WTC11 (cell line): ENCODE results near the gene SPI1. TPM values are rescaled to one million over a fixed set of nuclear protein-coding genes. Genes with fewer than 3 reads are reported as not detected.

Experiments used
- ATAC-seq: fragments of 200-7000 bp; cut with Tn5 transposase; 2 replicates; pipeline ENCODE4 v1.10.0; 2021; ENCODE audit warnings: mild to moderate bottlenecking, moderate library complexity
- CTCF ChIA-PET: fragments of 300-600 bp; sonication (Branson Sonifier 250); formaldehyde crosslinking; loops from one replicate; lab custom pipeline; 2021; ENCODE audit warnings: antibody characterized with exemption; lab: Charles Lee
- POLR2A ChIA-PET: fragments of 350-600 bp; sonication (Branson Sonifier 250); formaldehyde crosslinking; loops from one replicate; lab custom pipeline; 2021; ENCODE audit warnings: antibody characterized with exemption; lab: Charles Lee
- DNase-seq: peaks from one replicate; pipeline ENCODE4 v3.0.0; 2021; ENCODE audit warnings: low spot score
- H3K27ac Mint-ChIP-seq: 2 replicates; pipeline ENCODE4 v1.8.0; 2021; ENCODE audit warnings: mixed read lengths
- H3K27me3 Mint-ChIP-seq: 2 replicates; pipeline ENCODE4 v1.8.0; 2021; ENCODE audit warnings: low read depth, mild to moderate bottlenecking, moderate library complexity, mixed read lengths
- H3K36me3 Mint-ChIP-seq: 2 replicates; pipeline ENCODE4 v1.8.0; 2021; ENCODE audit warnings: mixed read lengths
- H3K4me1 Mint-ChIP-seq: 2 replicates; pipeline ENCODE4 v1.8.0; 2022; ENCODE audit warnings: mixed read lengths
- H3K4me3 Mint-ChIP-seq: 2 replicates; pipeline ENCODE4 v1.8.0; 2021; ENCODE audit warnings: mild to moderate bottlenecking, moderate library complexity, mixed read lengths
- H3K9me3 Mint-ChIP-seq: 2 replicates; pipeline ENCODE4 v1.8.0; 2021; ENCODE audit warnings: mixed read lengths
- ATF3 ChIP-seq: sonication (generic); formaldehyde crosslinking; conservative IDR thresholded peaks from 2 replicates; pipeline ENCODE4 v1.8.1; 2022; ENCODE audit warnings: mild to moderate bottlenecking, missing genetic modification reagents
- CBFB ChIP-seq: sonication (generic); formaldehyde crosslinking; IDR thresholded peaks from 2 replicates; pipeline ENCODE4 v1.8.1; 2022; ENCODE audit warnings: mild to moderate bottlenecking, low read depth, missing genetic modification reagents
- CREB1 ChIP-seq: sonication (generic); formaldehyde crosslinking; IDR thresholded peaks from 2 replicates; pipeline ENCODE4 v1.8.0; 2023; ENCODE audit warnings: mild to moderate bottlenecking, missing genetic modification reagents
- E2F4 ChIP-seq: sonication (generic); formaldehyde crosslinking; IDR thresholded peaks from 2 replicates; pipeline ENCODE4 v1.8.1; 2022; ENCODE audit warnings: low read depth, mild to moderate bottlenecking, moderate library complexity, missing genetic modification reagents, borderline replicate concordance
- FOXJ3 ChIP-seq: sonication (generic); formaldehyde crosslinking; IDR thresholded peaks from 2 replicates; pipeline ENCODE4 v1.9.0; 2021; ENCODE audit warnings: missing genetic modification reagents, mild to moderate bottlenecking, borderline replicate concordance
- OVOL2 ChIP-seq: fragments of 250-450 bp; sonication (Bioruptor Pico); IDR thresholded peaks from 2 replicates; pipeline ENCODE4 v1.9.0; 2021; ENCODE audit warnings: mild to moderate bottlenecking, borderline replicate concordance
- PRDM15 ChIP-seq: sonication (generic); formaldehyde crosslinking; IDR thresholded peaks from 2 replicates; pipeline ENCODE4 v1.8.0; 2022; ENCODE audit warnings: missing genetic modification reagents
- RELA ChIP-seq: sonication (generic); formaldehyde crosslinking; IDR thresholded peaks from 2 replicates; pipeline ENCODE4 v1.8.1; 2022; ENCODE audit warnings: missing genetic modification reagents, mild to moderate bottlenecking, borderline replicate concordance
- SMAD3 ChIP-seq: sonication (generic); formaldehyde crosslinking; IDR thresholded peaks from 2 replicates; pipeline ENCODE4 v1.8.0; 2022; ENCODE audit warnings: missing genetic modification reagents, mild to moderate bottlenecking, borderline replicate concordance
- SP1 ChIP-seq: sonication (generic); formaldehyde crosslinking; conservative IDR thresholded peaks from 2 replicates; pipeline ENCODE4 v1.8.1; 2022; ENCODE audit warnings: missing genetic modification reagents
- TP53 ChIP-seq: sonication (generic); formaldehyde crosslinking; IDR thresholded peaks from 2 replicates; pipeline ENCODE4 v1.8.1; 2023; ENCODE audit warnings: mild to moderate bottlenecking, missing genetic modification reagents
- USF2 ChIP-seq: sonication (generic); formaldehyde crosslinking; IDR thresholded peaks from 2 replicates; pipeline ENCODE4 v1.8.1; 2023; ENCODE audit warnings: mild to moderate bottlenecking, missing genetic modification reagents, moderate library complexity
- ZBTB43 ChIP-seq: sonication (generic); formaldehyde crosslinking; IDR thresholded peaks from 2 replicates; pipeline ENCODE4 v1.8.1; 2023; ENCODE audit warnings: mild to moderate bottlenecking, missing genetic modification reagents
- ZNF138 ChIP-seq: sonication (generic); formaldehyde crosslinking; conservative IDR thresholded peaks from 2 replicates; pipeline ENCODE4 v1.8.1; 2022; ENCODE audit warnings: mild to moderate bottlenecking, moderate library complexity, missing genetic modification reagents
- ZNF281 ChIP-seq: sonication (generic); formaldehyde crosslinking; IDR thresholded peaks from 2 replicates; pipeline ENCODE4 v1.8.0; 2023; ENCODE audit warnings: mild to moderate bottlenecking, missing genetic modification reagents
- ZNF317 ChIP-seq: sonication (generic); formaldehyde crosslinking; IDR thresholded peaks from 2 replicates; pipeline ENCODE4 v1.8.1; 2023; ENCODE audit warnings: low read depth, mild to moderate bottlenecking, moderate library complexity, missing genetic modification reagents, borderline replicate concordance
- ZSCAN18 ChIP-seq: fragments of 250-450 bp; sonication (Bioruptor Pico); IDR thresholded peaks from 2 replicates; pipeline ENCODE4 v2.1.2; 2022; ENCODE audit warnings: mild to moderate bottlenecking, moderate library complexity
- total RNA-seq: library from RNA; stranded (reverse); gene quantifications from 3 replicates; pipeline ENCODE4 v1.2.3, GENCODE V29; 2021

SPI1 gene
- total RNA-seq, 1 experiment from 2014 or later, result 0.59 TPM

- TF ChIP-seq CREB1, result no peak
- no peak for TF ChIP-seq USF2 (CRISPR knock-in tag)
- TF ChIP-seq FOXJ3 (CRISPR knock-in tag), result no peak
- TF ChIP-seq TP53 (CRISPR knock-in tag), result no peak
- TF ChIP-seq ZNF317 (CRISPR knock-in tag), result no peak
- no peak for TF ChIP-seq PRDM15 (CRISPR knock-in tag)
- H3K36me3 Mint-ChIP-seq, result no peaks in the 10 kb centered on the region
- H3K27ac Mint-ChIP-seq, result no peak overlapping the region
- no peaks in the 10 kb centered on the region for H3K27me3 Mint-ChIP-seq
- ChIA-PET CTCF (no interaction called here), POLR2A (no interaction called here)
- ATAC-seq (no peak), DNase-seq (no peak)
- no peaks in the 10 kb centered on the region for H3K9me3 Mint-ChIP-seq
- H3K4me1 Mint-ChIP-seq, result peaks cover 8% of the 10 kb centered on the region
- no peak overlapping the region for H3K4me3 Mint-ChIP-seq
Measured at GRCh38 chr11:47356129-47356997, 22.0 kb downstream of the SPI1 start.

- Mint-ChIP-seq H3K27ac (no peak overlapping the region), H3K4me1 (peaks cover 13% of the 10 kb centered on the region), H3K27me3 (no peaks in the 10 kb centered on the region), H3K9me3 (no peaks in the 10 kb centered on the region), H3K4me3 (peak overlapping the region; percentile 66), H3K36me3 (no peaks in the 10 kb centered on the region)
- ChIA-PET POLR2A (interaction anchor here (0.5 to 1.2 kb wide), 4 partner anchors 20 to 99 kb away, joined by 3 to 5 read pairs (median 3); no protein-coding TSS in a partner anchor), CTCF (interaction anchor here (0.6 to 2.6 kb wide), 64 partner anchors 9 to 645 kb away, joined by 3 to 67 read pairs (median 4); partner anchors contain the start of genes ACP2, DDB2, MADD and NR1H3)
- DNase-seq (peak; percentile 99), ATAC-seq (peak; percentile 89)
- no peak for TF ChIP-seq ATF3 (CRISPR knock-in tag)
- 0 out of 2 replicates have a peak, but pooled peaks have one; percentile 1 for TF ChIP-seq RELA (CRISPR knock-in tag)
- TF ChIP-seq ZBTB43 (CRISPR knock-in tag), result peak; percentile 99
- TF ChIP-seq ZNF281, result no peak
- no peak for TF ChIP-seq E2F4
- no peak for TF ChIP-seq SMAD3 (CRISPR knock-in tag)
- no peak for TF ChIP-seq OVOL2 (CRISPR knock-in tag)
- TF ChIP-seq CBFB, result no peak
- TF ChIP-seq SP1 (CRISPR knock-in tag), result peak; percentile 77; the same call in 1 of the 2 replicates
- no peak for TF ChIP-seq ZNF138 (CRISPR knock-in tag)
- no peak for TF ChIP-seq ZSCAN18 (CRISPR knock-in tag)
Measured at GRCh38 chr11:47355283-47356128, 22.8 kb downstream of the SPI1 start.
